ENCODE measurements around the gene THEMIS2.

THEMIS2 gene

GRCh38 chr1:27886744-27887143 is 14.4 kb downstream of the THEMIS2 start:
- DNase-seq: no peak

DNA sequence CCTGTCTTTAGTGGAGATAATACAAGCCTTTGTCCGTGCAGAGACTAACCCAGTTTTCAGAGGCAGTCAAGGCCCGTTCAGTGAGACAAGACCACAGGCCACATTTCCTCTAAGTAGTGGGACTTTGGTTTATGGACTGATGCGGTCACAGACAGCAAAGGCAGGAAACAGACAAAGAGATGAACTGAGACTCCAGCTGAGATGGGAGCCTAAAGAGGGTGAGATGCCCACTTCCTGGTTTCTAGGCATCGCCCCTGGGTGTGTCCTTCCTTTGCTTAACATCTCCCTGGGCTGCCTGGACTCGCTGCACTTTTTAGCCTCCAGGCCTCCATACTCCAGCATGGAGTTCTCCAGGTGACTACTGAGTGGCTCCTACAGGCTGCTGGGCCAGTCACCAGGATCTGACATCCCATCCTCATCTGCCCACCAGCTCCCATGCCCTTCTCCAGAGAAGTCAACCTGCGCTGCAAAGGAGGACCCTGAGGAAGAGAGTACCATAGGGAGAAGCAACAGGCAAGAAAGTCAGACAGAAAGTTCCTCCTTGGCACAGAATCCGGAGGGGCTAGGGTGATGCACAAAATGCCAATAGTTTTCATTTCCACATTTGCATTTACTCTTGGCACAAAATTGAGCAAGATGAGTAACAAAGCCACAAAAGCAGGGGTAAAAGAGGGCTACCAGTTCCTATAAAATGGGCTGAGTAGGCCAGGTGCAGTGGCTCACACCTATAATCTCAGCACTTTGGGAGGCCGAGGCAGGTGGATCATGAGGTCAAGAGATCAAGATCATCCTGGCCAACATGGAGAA is 15.1 kb downstream of the THEMIS2 start:
- DNase-seq: no peak

DNA sequence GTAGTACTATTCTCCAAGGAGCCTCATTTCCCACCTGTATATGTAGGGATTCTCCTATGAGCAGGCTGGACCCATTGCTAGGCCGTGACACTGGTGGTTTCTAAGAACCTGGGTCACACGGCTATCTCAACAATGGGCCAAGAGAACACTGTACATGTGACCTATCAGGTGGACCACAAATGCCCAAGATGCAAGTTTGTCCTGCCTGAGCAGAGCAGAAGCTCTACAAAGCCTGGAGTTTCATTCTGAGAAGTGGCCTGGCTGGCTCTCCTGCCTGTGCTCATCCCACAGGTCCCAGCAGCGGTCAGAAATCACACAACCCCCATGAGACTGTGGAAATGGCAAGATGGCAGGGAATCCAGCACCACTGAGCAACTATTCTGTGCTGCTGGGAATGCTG is 17.2 kb downstream of the THEMIS2 start:
- DNase-seq: no peak

DNA sequence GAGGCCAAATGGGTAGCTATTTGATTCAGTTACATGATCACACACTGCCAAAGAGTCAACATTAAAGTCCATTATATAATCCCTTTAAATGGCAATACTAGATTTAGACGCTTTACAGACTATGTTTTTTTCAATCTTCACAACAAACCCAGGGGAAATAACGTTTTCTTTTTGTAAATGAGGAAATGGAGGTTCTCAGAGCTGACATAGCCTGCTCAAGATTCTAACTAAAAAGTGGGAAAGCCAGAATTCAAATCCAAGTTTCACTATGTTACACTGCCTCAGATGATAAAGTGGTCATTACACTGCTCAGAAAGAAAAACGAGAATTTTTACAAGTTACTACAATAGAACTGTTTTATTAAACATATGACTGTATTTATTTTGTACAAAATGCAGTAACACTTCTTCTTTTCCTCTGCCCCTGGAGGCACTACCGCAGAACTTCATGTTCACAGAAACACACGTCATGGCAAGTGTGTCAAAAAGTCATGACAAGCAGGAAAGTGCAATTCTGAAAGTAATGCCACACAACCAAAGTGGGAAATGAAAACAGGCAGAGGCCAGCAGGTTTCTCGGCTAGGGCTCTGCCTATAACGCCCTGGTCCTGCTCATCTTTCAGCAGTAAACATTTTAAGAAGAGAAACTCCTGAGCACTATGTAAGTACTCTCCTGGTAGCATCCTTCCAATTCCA is 19.0 kb downstream of the THEMIS2 start:
- DNase-seq: no peak

DNA sequence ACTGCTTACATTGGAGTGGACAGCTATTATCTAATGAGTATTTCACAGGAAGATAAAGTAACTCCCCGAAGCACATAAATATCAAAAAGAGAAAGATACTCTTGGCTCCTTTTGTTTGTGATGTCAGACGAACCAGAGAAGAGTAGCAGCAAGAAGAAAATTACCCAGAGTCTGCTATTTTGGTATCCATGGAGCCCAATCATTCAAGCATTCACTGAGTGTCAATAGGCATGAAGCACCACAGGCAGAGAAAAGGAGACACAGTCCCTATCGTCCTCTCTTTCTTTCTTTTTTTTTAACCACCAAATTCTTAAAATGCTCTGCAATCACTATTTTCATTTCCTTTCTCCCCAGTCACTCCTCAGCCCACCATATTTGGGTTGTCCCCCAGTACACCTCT is 22.2 kb downstream of the THEMIS2 start:
- DNase-seq: no peak

DNA sequence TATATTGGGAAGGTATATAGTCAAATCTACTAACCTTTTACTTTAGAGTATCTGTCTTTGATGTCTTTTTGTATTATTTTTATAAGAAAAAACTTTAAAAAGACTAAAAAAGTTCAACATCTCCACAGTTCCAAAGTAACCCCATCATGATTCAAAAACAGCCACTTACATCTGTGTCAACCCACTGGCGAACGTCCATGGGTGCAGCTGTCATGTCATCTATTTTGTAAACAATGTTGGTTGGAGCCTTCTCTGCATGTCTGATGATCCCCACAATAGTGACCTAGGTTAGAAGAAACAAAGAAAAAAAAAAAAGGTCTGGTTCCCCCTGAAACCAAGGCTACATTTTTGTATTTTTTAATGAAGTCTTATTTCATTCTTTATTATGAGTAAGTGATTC is 34.4 kb downstream of the THEMIS2 start:
- no peak for DNase-seq

DNA sequence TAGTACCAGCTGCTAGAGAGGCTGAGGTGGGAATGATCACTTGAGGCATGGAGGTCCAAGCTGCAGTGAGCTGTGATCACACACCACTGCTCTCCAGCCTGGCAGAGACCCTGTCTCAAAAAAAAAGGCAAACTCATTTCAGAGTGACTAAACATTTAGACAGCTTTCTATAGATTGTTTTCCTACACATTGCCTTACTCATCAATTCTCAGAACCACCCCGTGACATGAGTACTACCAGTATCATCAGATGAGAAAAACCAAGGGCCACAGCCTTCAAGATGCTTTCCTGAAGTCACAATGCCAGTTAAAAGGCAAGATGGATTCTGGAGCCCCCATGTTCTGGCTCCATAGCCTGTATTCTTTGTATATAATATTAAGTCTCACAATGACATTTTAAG is 40.1 kb downstream of the THEMIS2 start:
- DNase-seq: no peak

GRCh38 chr1:27915082-27915575 is 42.8 kb downstream of the THEMIS2 start:
- no peak for DNase-seq

DNA sequence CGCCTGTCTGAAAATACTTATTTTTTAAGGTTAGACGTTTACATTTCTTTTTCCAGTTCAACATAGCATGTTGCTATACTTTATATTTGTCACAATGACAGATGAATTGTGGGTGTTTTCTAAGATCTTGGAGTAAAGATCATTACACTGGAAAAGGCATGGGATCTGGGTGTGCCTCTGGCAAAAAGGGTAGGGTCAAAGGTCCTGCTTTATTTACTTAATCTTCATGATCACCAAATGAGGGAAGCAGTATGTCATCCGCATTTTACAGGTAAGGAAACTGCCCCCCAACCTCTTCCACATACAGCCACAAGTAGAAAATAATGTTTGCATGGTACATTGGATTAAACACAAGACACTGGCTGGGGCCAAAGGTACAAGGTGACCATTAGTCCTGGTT is 49.9 kb downstream of the THEMIS2 start:
- no peak for DNase-seq

DNA sequence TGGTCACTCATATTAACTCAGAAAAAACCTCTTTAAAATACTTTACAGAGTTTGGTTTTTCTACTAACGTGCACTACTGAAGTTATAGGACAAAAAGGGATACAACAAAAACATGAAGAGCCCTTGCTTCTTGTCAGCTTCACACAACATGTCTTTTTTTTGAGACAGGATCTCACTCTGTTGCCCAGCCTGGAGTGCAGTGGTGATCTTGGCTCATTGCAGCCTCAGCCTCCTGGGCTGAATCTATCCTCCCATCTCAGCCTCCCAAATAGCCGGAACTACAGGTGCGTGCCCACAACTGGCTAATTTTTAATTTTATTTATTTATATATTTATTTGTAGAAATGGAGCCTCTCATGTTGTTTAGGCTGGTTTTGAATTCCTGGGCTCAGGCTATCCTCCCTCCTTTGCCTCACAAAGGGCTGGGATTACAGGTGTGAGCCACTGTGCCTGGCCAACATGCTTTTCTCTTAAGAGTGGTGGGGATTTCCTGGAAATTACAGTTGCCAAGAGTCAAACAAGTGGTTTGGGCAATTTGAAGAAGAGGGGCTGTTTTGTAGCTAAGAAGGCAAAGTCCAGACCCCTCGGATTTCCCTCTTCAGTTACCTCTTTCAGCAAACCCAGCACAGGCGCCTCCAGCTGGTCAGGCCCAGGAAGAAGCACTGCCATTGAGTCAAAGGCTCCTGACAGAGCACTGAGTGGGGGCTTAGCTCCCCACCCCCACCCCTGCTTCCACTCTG is 56.0 kb downstream of the THEMIS2 start:
- no peak for DNase-seq

DNA sequence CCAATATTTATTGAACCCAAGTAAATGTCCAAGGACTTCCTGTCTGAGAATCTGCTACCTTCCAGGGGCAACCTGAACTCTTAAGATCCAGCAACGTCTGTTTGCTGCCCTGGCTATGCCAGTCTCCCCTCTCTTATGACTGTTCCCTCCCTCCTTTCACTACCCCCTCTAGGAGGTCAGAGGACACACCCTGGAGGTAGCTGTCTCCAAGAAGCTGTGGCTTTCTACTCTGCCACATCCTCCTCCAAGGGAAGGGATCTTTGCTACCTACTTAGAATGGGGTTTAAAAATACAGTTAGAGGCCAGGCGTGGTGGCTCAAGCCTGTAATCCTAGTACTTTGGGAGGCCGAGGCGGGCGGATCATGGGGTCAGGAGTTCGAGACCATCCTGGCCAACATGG is 58.8 kb downstream of the THEMIS2 start:
- no peak for DNase-seq

GRCh38 chr1:27931759-27932158 is 59.4 kb downstream of the THEMIS2 start:
- no peak for DNase-seq

- DNase-seq: no peak
These were observed 62.6 kb downstream of the THEMIS2 start, which contains the start of gene SMPDL3B for GRCh38 chr1:27934818-27935549. Gene SMPDL3B, plus strand, starts transcription at chr1:27935000. Its CDS starts 184 bp downstream, at chr1:27935184.

- DNase-seq: no peak
These were observed 63.4 kb downstream of the THEMIS2 start for GRCh38 chr1:27935721-27936120.
